Thyroid gland (tissue), 4 donors: ENCODE measurements around the gene PUSL1. TPM values are rescaled to one million over a fixed set of nuclear protein-coding genes. Genes with fewer than 3 reads are reported as not detected.

Experiments
- DNase-seq, 2 donors: peaks; one replicate each; pipeline ENCODE4 v3.0.0-alpha.2; 2019
- H3K27ac ChIP-seq, 3 donors: fragments of 200-600 bp; sonication (generic); 1 replicate in 2 of 3; 2 replicates in 1 of 3; pipeline ENCODE4 v1.5.1; 2016 to 2019; ENCODE audit warnings: mild to moderate bottlenecking in 1 of 3, moderate library complexity in 1 of 3
- H3K27me3 ChIP-seq: fragments of 200-600 bp; sonication (generic); one replicate; pipeline ENCODE4 v1.5.1; 2019
- H3K36me3 ChIP-seq, 2 donors: fragments of 200-600 bp; sonication (generic); one replicate each; pipeline ENCODE4 v1.5.1; 2016 to 2019
- H3K4me1 ChIP-seq, 2 donors: fragments of 200-600 bp; sonication (generic); one replicate each; pipeline ENCODE4 v1.5.1; 2017 to 2019
- H3K4me3 ChIP-seq, 3 donors: fragments of 200-600 bp; sonication (generic); replicated peaks in 1 of 3; 1 replicate in 2 of 3; 2 replicates in 1 of 3; pipeline ENCODE4 v1.5.1; 2016; ENCODE audit warnings: mild to moderate bottlenecking in 1 of 3
- H3K9me3 ChIP-seq: fragments of 200-600 bp; sonication (generic); one replicate; pipeline ENCODE4 v1.5.1; 2017
- CTCF ChIP-seq, 6 experiments: fragments of 200-600 bp in 3 of 6; fragments of 450-650 bp in 3 of 6; sonication (generic) in 3 of 6; IDR thresholded peaks; one replicate each; pipeline ENCODE4 v1.5.1; 2016 to 2019; ENCODE audit warnings: antibody characterized with exemption in 6 of 6, mild to moderate bottlenecking in 2 of 6, inconsistent platforms in 1 of 6, moderate library complexity in 1 of 6
- POLR2A ChIP-seq, 2 donors: fragments of 450-650 bp; IDR thresholded peaks; one replicate each; pipeline ENCODE4 v1.6.1; 2017; ENCODE audit warnings: antibody characterized with exemption in 2 of 2, mild to moderate bottlenecking in 2 of 2, moderate library complexity in 1 of 2
- WGBS, 2 donors: methylation state at CpG; one replicate each; pipeline ENCODE4 v1.1.5; 2017; 5-methylcytosine and 5-hydroxymethylcytosine counted together
- intact Hi-C: fragments of 100-400 bp; cut with DNase I; formaldehyde crosslinking; loops from one replicate; pipeline ENCODE4 v1.15.1; 2023
- total RNA-seq, 4 donors: library from RNA; depleted of rRNA; stranded (reverse); fragments of >200 nt; gene quantifications; one replicate each; pipeline ENCODE4 v1.2.3, GENCODE V29; 2016

The PUSL1 gene
- total RNA-seq, 4 donors from 2014 or later = 24.0 to 41.4 (median 28.0) TPM

GRCh38 chr1:1319646-1319941 lies 11.2 kb downstream of the PUSL1 start:
- H3K27me3 ChIP-seq = no peaks in the 10 kb centered on the region
- intact Hi-C loops = loop anchor here (5.0 kb wide), 1 partner anchor 38 kb away; the partner anchor contains the start of gene MXRA8
- peaks cover 6 to 30% of the 10 kb centered on the region in 2 donors for H3K4me1 ChIP-seq
- TF ChIP-seq POLR2A (IDR thresholded peaks at IDR 0.05) = no peak
- no peak for TF ChIP-seq CTCF (IDR thresholded peaks at IDR 0.05)
- WGBS, 2 donors = 93 to 94% methylated on average over 13 of the region's 13 CpGs
- no peak for DNase-seq
- H3K36me3 ChIP-seq = peaks cover 5 to 18% of the 10 kb centered on the region in 2 donors
- no peaks in the 10 kb centered on the region for H3K9me3 ChIP-seq
- no peak overlapping the region for H3K27ac ChIP-seq
- H3K4me3 ChIP-seq = no peak overlapping the region

GRCh38 chr1:1320666-1321448 lies 12.5 kb downstream of the PUSL1 start:
- Histone ChIP-seq H3K27me3 (no peaks in the 10 kb centered on the region), H3K27ac (no peak overlapping the region), H3K36me3 (peaks cover 4 to 11% of the 10 kb centered on the region in 2 donors), H3K4me1 (peaks cover 16 to 39% of the 10 kb centered on the region in 2 donors), H3K4me3 (no peak overlapping the region), H3K9me3 (no peaks in the 10 kb centered on the region)
- TF ChIP-seq CTCF (IDR thresholded peaks at IDR 0.05) = no peak
- no peak for TF ChIP-seq POLR2A (IDR thresholded peaks at IDR 0.05)
- intact Hi-C loops = loop anchor here (10.0 kb wide), 1 partner anchor 46 kb away; the partner anchor contains the start of gene UBE2J2
- no peak for DNase-seq
- 80 to 90% methylated on average over 1 to 10 of the region's 23 CpGs for WGBS, 2 donors

- TF ChIP-seq CTCF (IDR thresholded peaks at IDR 0.05) = no peak
- no peak for TF ChIP-seq POLR2A (IDR thresholded peaks at IDR 0.05)
- intact Hi-C loops = loop anchor here (10.0 kb wide), 1 partner anchor 47 kb away; the partner anchor contains the start of gene UBE2J2
- H3K27me3 ChIP-seq = no peaks in the 10 kb centered on the region
- no peak overlapping the region for H3K4me3 ChIP-seq
- 89% methylated on average over 2 of the region's 8 CpGs; no CpG with 5 or more reads in 1 of the 2 donors for WGBS, 2 donors
- no peak overlapping the region for H3K27ac ChIP-seq
- peaks cover 18 to 45% of the 10 kb centered on the region in 2 donors for H3K4me1 ChIP-seq
- no peak for DNase-seq
- H3K36me3 ChIP-seq = peaks cover 0 to 11% of the 10 kb centered on the region in 2 donors
- no peaks in the 10 kb centered on the region for H3K9me3 ChIP-seq
Observed at GRCh38 chr1:1321477-1321876, 13.1 kb downstream of the PUSL1 start.

GRCh38 chr1:1322418-1322817 lies 14.0 kb downstream of the PUSL1 start:
- TF ChIP-seq CTCF (IDR thresholded peaks at IDR 0.05) (no peak), POLR2A (IDR thresholded peaks at IDR 0.05) (no peak)
- Histone ChIP-seq H3K4me1 (peaks cover 18 to 47% of the 10 kb centered on the region in 2 donors), H3K36me3 (peaks cover 3 to 12% of the 10 kb centered on the region in 2 donors), H3K27me3 (no peaks in the 10 kb centered on the region), H3K27ac (no peak overlapping the region), H3K9me3 (no peaks in the 10 kb centered on the region), H3K4me3 (no peak overlapping the region)
- intact Hi-C loops = loop anchor here (10.0 kb wide), 1 partner anchor 48 kb away; the partner anchor contains the start of gene UBE2J2
- DNase-seq = no peak
- WGBS, 2 donors = 80 to 93% methylated on average over 10 to 14 of the region's 14 CpGs

GRCh38 chr1:1322952-1323351 lies 14.6 kb downstream of the PUSL1 start:
- Histone ChIP-seq H3K27ac (no peak overlapping the region), H3K27me3 (no peaks in the 10 kb centered on the region), H3K36me3 (peaks cover 9 to 17% of the 10 kb centered on the region in 2 donors), H3K9me3 (no peaks in the 10 kb centered on the region), H3K4me1 (peaks cover 18 to 45% of the 10 kb centered on the region in 2 donors), H3K4me3 (no peak overlapping the region)
- intact Hi-C loops = loop anchor here (10.0 kb wide), 1 partner anchor 48 kb away; the partner anchor contains the start of gene UBE2J2
- no peak for DNase-seq
- WGBS, 2 donors = 88 to 91% methylated on average over 10 of the region's 10 CpGs
- TF ChIP-seq POLR2A (IDR thresholded peaks at IDR 0.05) (no peak), CTCF (IDR thresholded peaks at IDR 0.05) (no peak)
